Hematopoietic multipotent progenitor cell (in vitro differentiated cells): ENCODE results near the gene PLCB4. TPM values are rescaled to one million over a fixed set of nuclear protein-coding genes. Genes with fewer than 3 reads are reported as not detected.

ENCODE experiments used
- DNase-seq, 3 donors: peaks; one replicate each; pipeline ENCODE4 v3.0.0-alpha.2; 2011 to 2015; ENCODE audit warnings: low read depth in 2 of 3, low spot score in 2 of 3
- total RNA-seq: library from RNA; depleted of rRNA; stranded (reverse); fragments of >200 nt; gene quantifications from one replicate; pipeline ENCODE4 v1.2.3, GENCODE V29; 2012

Gene PLCB4
- total RNA-seq, 1 donor = 11.0 TPM

DNA sequence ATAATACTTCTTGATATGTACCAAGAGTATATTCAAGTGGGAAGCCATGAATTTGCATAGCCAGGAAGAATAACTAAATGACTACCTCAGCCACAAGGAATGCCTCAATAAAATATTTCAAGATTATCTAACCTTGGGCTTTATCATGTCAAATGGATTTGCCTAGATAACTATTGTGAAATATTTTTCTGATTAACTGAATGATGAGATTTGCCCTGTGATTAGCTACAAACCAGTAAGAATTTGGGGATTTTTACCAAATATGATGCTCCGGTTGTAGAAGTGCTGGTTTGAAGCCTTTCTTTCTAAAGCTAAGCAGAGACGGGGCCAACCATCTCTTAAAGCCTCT lies 319.9 kb downstream of the PLCB4 start:
- no peak for DNase-seq

DNA sequence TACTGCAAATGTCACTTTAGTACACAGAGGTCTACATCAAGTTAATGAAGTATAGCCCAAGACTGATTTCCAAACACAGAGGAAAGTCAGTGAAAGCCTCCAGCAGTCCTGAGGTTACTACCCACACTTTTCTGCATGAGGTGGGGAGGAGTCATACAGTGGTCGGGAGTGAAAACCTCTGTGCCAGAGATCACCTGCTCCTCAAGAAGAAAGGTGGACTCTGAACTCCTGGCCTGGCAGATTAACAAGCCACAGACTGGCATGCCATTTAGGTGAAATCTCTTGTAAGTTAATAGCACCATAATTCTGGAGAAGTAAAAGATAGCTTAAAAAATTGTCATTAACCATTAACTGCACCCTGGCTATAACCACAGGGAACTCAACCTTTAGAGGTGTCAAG lies 320.5 kb downstream of the PLCB4 start:
- no peak for DNase-seq

DNA sequence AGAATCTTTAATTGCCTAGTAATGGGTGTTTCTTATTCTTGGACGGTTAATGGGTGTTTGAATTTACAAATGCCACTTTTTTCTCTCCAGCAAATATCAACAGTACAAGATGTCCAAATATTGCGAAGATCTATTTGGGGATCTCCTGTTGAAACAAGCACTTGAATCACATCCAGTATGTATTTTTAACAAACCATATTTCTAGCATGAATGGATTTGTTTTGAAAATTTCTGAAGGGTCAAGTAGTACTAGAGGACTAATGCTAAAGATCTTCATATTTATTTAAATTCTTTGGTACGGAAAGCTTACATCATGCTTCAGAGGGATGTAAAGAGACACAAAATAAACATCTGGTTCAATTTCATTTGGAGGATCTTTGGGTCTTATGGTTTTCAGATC lies 321.6 kb downstream of the PLCB4 start:
- DNase-seq = no peak

DNA sequence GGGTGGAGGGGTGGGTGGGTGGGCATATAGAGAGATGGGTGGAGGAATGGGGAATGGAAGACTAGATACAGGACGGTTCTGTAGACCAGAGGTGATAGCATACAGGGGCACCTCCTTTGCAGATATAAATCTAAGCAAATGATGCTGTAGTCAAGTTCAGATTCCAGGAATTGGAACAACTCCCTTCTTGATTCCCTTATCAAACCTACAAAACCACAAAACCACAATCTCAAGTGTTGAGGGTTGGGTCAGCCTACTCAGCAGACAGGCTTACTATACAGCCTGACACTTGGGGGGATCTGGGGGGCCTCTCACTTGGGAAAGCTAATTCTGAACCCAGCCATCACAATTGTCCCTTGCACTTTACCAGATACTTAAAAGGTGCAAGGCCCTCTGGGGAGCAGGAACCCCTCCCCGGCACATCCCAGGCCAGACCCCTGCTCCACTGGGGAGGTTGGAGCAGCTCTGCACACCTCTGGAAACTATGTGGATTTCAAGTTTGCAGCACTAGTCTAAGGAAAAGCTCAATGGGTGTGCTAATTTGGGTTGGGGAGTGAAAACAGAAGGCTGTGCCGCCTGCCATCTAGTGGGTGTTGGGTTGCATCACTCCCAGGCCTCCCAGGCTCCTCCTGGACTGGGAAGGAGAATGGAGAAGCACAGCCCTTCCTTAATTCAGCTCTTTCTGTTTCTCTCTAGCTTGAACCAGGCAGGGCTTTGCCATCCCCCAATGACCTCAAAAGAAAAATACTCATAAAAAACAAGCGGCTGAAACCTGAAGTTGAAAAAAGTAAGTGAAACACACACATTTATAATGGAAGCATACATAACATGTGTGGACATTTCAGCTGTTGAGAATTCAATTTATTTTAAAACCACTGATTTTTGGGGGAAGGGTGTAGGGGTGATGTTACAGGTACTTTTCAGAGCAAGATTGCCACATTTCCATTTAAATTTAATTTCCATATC lies 324.3 kb downstream of the PLCB4 start:
- DNase-seq = peak in 2 of 3 donors; percentile 27 to 62

DNA sequence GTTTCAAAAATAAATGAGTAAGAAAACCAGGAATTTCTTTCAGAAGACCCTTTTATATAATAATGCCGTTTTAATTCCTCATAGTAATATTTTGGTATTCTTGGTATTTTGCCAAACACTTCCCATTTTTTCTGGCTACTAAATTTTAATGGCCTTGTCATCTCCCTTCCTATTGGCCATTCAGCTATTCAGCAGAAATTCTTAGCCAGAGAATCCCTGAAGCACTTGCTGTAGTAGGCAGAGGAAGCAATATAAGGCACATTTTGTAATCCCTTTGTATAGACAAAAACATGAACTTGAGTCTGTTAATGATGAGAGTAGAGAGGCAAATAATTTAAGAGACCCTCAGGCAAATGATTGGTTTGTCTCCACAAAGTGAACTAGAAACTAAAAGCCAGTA lies 327.1 kb downstream of the PLCB4 start:
- no peak for DNase-seq

DNA sequence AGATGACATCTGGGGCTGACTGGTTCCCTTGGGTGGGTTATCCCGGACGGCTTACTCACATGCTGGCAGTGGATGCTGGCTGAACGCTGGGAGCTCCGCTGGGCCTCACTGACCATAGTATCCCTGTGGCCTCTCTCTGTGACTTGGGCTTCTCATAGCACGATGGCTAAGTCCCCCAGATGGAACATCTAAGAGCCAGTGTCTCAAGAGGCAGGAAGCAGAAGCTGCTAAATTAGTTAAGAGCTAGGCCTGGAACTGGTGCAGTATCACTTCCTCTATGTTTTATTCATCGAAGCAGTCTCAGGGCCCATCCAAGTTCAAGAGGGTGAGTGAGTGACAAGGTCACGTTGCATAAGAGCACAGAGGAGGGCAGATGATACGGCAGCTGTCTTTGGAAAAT lies 329.0 kb downstream of the PLCB4 start:
- peak in 1 of 3 donors; percentile 24 for DNase-seq

DNA sequence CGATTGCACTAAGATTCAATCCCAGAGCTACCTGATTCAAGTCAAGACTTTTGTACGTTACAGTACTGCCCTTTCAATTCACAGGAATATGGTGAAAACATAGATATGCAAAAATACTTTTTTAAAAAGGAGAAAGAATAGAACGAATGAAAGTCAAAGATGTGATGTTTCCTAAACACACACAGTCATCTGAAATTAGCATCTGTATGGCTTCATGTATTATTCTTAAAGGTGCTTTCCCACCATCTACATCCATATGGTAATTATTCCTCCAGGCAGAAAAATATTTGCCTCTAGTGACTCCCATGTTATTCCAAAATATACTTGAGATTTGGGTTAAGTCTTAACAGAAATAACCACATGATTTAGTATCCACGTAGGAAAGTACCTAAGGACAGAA lies 330.0 kb downstream of the PLCB4 start:
- DNase-seq = no peak

DNA sequence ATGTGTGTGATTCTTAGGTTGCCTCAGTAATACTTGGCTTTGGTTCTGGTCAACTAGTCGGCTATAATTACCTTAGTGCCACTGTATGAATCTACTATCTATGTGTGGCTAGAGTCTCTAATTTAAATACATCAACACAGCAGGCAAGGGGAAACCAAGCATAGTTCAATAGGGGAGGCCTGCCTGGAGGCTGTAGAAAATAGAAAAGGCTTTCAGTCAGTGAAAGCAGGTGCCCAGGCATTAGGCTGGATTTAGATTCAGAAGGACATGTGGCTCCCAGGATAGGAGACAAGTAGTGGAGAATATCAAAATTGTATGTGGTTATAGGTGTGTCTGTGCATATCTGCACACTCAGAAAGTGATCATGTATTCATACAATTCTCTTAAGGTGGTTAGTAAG lies 330.4 kb downstream of the PLCB4 start:
- no peak for DNase-seq

DNA sequence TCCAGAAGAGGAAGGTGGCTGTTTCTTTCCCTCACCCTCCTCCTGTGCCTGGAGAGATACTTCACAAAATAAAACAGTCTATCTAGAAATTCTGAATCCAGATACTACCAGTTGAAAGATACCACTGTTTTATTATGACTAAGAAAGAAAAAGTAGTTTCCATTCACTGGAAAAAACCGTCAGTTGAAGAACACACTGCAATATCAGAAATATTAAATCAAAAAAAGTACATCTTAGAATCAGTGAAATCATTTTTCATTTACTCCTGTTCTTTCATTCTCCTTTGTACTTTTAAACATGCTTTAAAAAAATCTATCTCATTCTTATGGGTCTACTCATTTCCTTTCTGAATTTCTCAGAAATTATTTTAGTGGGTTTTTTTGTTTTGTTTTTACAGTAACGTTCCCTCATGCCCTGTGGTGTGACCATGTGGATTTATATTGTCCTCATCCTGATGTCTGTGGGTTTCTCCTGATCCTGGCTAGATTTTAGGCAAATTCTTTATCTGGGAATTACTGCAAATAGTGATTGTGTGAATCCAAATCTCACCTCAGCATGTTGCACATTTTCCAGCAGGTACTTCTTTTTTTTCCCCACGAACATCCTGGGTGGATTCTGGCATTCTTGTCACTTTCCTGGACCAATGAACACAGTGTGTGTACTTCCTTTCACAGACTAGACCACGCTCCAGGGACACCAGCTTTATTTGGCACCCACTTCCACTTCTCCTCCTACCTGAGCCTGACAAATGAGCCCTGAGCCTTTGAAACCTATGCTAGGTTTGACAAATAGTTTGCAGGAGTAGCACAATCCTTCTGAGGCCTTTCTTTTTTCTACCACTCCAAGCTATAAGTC lies 331.5 kb downstream of the PLCB4 start:
- no peak for DNase-seq

DNA sequence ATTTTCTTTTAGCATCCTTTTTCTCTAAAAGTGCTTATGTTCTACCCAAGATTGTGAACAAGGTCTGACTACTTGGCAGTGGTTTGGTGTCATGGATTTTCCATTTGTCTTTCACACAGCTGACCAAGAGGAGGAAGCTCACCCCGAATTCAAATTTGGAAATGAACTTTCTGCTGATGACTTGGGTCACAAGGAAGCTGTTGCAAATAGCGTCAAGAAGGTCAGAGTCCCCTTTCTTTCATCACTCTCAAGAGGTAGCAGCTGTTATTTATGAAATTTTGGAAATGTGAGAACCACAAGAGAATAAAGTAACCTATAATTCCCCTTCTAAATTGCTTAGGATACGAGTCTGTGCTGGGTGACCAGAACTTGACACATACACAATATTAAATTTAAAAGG lies 332.5 kb downstream of the PLCB4 start:
- DNase-seq = no peak

DNA sequence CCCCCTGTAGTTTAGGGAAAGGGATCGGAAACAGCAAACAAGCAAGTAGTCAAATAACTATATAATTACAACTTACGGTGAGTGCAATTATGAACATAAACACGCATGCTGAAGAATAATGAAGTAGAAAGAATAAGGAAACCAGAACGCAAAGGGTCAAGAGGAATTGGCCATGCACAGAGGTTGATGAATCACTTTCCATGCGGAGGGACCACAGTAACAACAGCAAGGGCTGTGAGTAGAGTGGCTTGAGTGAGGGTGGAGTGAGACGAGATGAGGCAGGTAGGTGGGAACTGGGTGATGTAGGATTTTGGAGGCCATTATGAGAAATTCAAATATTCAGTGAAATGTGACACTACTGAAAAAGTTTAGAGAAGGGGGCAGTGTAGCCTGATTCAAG lies 333.3 kb downstream of the PLCB4 start:
- DNase-seq = no peak

DNA sequence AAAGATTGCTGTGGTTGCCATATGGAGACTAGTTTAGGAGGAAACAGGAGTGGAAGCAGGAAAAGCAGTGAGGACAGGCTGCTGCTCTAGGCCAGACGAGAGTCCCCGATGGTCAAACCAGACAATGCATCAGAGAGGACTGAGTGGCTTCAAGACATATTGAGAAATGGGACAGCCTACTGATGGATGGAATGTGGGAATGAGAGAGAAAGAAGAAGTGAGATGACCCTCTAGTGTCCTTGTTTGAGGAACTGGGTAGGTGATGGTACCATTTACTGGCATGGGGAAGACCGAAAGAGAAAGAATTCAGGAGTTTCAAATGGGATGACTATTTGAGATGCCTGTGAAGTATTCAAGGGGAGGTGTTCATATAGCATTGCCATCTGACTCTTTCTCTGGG lies 333.7 kb downstream of the PLCB4 start:
- no peak for DNase-seq

DNA sequence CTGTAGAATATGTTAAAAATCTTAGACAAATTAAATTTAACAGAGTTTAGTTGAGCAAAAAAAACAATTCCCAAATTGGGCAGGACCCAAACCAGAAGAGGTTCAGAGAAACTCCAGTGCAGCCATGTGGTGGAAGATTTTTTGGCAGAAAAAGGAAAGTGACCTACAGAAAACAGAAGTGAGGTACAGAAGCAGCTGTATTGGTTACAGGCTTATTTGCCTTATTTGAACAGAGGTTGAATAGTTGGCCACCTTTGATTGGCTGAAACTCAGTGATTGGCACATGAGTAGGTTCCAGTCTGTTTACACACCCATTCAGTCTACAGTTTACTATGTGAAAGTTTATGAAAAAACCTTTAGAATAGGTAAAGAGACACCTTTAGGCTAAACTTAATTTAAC lies 334.6 kb downstream of the PLCB4 start:
- DNase-seq = no peak

DNA sequence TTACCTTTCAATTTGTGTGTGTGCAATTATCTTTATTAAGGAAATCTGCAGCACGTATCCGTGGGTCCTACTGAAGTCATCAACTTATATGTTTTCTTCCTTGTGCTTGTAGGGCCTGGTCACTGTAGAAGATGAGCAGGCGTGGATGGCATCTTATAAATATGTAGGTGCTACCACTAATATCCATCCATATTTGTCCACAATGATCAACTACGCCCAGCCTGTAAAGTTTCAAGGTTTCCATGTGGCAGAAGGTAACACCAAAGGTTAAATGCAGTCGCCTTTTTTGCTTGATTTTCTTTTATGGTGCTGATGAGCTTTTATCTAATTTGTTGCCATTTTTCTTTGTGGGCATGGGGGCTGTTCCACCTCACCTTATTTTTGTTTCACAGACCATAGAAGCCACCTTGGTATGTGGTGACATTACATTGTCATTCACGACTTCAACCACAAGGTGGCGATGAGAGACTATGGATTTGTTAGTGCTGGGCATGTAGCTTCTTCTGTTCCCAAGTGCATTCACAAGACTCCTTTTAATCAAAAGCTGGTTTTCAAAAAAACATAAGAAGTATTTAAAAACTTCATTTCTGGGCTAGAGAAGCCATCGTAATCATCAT lies 339.0 kb downstream of the PLCB4 start:
- peak in 2 of 3 donors; percentile 39 to 76 for DNase-seq

DNA sequence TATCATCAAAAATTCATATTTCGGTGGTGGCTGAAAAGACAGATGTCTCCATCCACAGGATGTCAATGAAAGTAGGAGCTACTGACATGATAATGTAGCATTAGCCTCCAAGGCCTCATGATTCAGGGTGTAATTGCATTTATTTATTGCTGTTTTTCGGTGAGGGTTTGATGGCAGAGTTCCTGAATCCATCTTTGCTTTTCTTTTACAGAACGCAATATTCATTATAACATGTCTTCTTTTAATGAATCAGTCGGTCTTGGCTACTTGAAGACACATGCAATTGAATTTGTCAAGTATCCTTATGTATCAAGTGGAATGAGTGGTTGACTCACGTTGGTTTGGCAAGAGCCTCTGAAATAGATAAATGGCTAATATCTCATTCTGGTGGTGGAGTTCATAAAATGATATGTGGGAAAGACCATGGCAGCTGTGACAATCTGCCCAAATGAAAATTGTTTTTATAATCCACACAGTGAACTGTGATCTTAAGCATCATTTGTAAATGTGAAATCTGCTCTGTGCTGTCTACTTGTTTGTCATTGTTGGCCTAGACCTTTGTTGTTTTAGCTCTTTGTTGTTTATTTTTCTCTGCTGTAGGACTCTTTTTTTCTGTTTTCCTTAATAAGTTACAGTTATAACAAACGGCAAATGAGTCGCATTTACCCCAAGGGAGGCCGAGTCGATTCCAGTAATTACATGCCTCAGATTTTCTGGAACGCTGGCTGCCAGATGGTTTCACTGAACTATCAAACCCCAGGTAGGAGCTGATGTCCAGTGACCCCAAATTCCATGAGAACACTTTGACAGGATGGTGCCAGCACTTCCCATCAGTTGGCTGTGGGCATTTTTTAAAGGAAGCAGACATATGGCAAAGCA lies 339.8 kb downstream of the PLCB4 start:
- DNase-seq = no peak

DNA sequence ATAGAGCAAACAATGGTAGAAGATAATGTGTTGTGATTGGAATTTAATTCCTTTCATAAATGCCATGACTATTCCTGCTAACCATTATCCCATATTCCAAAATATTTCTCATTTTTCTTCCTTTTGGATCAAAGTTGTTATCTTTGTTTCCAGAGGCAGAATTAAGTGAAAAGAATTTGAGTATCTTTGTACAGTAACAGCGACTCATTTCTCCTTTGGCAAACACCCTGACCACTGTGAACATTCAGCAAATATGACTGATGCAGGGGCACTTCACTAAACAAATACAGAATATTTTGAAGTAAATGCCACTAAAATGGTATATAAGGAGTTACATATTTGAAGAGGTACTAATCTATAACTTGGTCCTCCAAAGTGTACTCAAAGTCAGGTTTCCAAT lies 340.5 kb downstream of the PLCB4 start:
- DNase-seq = no peak

DNA sequence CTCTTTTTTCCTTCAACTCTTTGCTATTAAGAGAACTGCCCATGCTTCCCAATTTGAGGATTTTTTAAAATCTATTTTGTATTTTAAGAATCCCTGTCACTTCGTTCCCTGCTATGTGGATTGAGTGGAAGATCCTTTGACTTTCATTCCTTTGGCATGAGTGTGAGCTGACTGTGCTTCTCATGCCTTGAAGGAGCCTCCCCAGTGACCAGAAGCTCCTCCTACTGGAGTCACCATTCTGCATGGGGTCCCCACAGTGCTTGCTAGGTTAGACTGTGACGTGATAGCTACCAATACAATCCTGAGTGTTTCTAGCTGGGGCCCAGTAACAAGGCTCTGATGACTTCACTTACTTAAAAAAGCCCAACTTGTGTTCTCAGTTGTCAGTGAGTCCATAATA lies 341.1 kb downstream of the PLCB4 start:
- DNase-seq = no peak

DNA sequence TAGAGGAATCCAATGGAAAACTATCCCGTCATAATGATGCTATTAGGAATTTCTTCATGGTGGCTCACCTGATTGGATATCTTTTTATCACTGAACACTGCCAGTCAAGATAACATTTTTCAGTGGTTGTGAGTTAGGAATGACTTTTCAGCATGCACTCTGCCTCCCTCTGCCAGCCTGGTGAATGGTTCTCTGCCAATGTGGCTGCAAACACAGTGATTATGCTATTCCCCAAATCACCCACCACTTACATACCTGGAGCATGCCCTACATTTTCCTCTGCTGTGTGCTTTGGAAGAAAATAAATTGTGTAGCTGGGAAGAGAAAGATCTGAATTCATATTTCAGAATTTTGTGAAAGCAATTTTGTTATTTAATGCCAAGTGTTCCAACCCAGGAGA lies 342.9 kb downstream of the PLCB4 start:
- DNase-seq = no peak

DNA sequence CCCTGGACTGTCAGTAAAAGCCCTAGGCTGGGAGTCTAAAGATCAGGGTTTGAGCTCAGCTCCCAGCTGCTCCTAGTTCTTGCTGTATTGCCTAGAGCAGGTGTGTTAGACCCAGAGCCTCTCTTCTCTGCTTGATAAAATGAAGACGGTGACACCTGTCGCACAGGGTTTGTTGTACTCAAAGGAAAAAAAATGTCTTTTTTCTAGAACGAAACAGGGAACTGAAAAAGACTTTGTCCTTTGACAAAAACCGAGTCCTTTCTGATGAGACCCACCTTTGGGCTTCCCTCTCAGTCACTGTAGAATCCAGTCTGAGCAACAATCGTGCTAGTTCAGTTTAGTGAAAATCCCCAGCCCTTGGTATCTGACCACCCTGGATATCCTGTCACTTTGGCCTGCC lies 343.4 kb downstream of the PLCB4 start:
- no peak for DNase-seq

DNA sequence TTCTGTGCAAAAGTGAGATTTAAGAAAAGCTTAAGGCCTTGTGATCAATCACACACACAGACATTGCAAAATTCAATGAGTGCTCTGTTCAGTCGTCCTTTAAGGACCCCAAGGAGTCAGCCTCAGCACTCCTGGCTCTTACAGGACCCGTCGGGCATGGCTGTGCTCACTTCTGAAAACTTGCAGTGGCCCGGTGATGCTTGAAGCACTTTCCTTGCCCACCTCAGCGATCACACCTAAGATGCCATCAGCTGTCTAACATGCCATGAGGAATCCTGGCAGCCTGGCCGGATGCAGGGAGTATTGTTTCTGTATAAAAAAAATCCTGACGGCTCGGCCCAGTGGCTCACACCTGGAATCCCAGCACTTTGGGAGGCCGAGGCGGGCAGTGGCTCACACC lies 344.1 kb downstream of the PLCB4 start:
- no peak for DNase-seq
